DND-41 (cell line): ENCODE results near the gene MYBBP1A.

Experiments
- ATAC-seq: fragments of 200-7000 bp; cut with Tn5 transposase; 3 replicates; pipeline ENCODE4 v1.9.1; 2021; ENCODE audit warnings: low read depth; ENCODE audit not compliant: insufficient read depth
- DNase-seq: peaks from one replicate; pipeline ENCODE4 v3.0.0-alpha.2; 2020
- H2AFZ ChIP-seq: 2 replicates; pipeline ENCODE4 v1.6.0; 2012; ENCODE audit warnings: low read depth, low read length
- H3K27ac ChIP-seq: 2 replicates; pipeline ENCODE4 v1.5.1; 2012; ENCODE audit warnings: low read length, inconsistent platforms
- H3K27me3 ChIP-seq: fragments of 200-600 bp; sonication (generic); 2 replicates; pipeline ENCODE4 v1.6.0; 2012; ENCODE audit warnings: low read length, mild to moderate bottlenecking, inconsistent platforms; ENCODE audit not compliant: insufficient read depth, poor library complexity
- H3K36me3 ChIP-seq: 2 replicates; pipeline ENCODE4 v1.5.1; 2012; ENCODE audit warnings: low read length, inconsistent platforms; ENCODE audit not compliant: insufficient read depth
- H3K4me1 ChIP-seq: 2 replicates; pipeline ENCODE4 v1.5.1; 2012; ENCODE audit warnings: mild to moderate bottlenecking, low read length; ENCODE audit not compliant: insufficient read depth
- H3K4me2 ChIP-seq: 2 replicates; pipeline ENCODE4 v1.6.0; 2012; ENCODE audit warnings: mild to moderate bottlenecking, moderate library complexity, low read length, inconsistent platforms; ENCODE audit not compliant: insufficient read depth
- H3K4me3 ChIP-seq, 2 experiments: fragments of 200-600 bp in 1 of 2; shearing (Covaris generic) in 1 of 2; 2 replicates each; pipeline ENCODE4 v1.5.1; 2012 to 2016; ENCODE audit warnings: inconsistent platforms in 2 of 2, low read length in 2 of 2, mild to moderate bottlenecking in 2 of 2, low read depth in 1 of 2, moderate library complexity in 1 of 2
- H3K79me2 ChIP-seq: 2 replicates; pipeline ENCODE4 v1.6.0; 2012; ENCODE audit warnings: low read length, inconsistent platforms; ENCODE audit not compliant: insufficient read depth
- H3K9ac ChIP-seq: 2 replicates; pipeline ENCODE4 v1.6.0; 2012; ENCODE audit warnings: low read depth, mild to moderate bottlenecking, inconsistent platforms, low read length, moderate library complexity
- H3K9me3 ChIP-seq: 2 replicates; pipeline ENCODE4 v1.5.1; 2012; ENCODE audit warnings: low read length, moderate library complexity, mild to moderate bottlenecking, inconsistent platforms; ENCODE audit not compliant: insufficient read depth, severe bottlenecking
- H4K20me1 ChIP-seq: 2 replicates; pipeline ENCODE4 v1.6.0; 2012; ENCODE audit warnings: low read length; ENCODE audit not compliant: insufficient read depth
- CTCF ChIP-seq: IDR thresholded peaks from 2 replicates; pipeline ENCODE4 v1.5.1; 2012; ENCODE audit warnings: borderline replicate concordance, low read length, moderate library complexity, mild to moderate bottlenecking; ENCODE audit not compliant: poor library complexity, severe bottlenecking; ENCODE audit errors: extremely low read depth
- EZH2 ChIP-seq: IDR thresholded peaks from 3 replicates; pipeline ENCODE4 v1.6.1; 2012; ENCODE audit warnings: borderline replicate concordance, low read depth, mild to moderate bottlenecking, moderate library complexity, low read length, inconsistent platforms; ENCODE audit not compliant: severe bottlenecking

MYBBP1A gene

GRCh38 chr17:4492721-4493561, 62.2 kb downstream of the MYBBP1A start:
- Histone ChIP-seq H3K9me3 (no peaks in the 10 kb centered on the region), H3K79me2 (no peaks in the 10 kb centered on the region), H3K27me3 (no peaks in the 10 kb centered on the region), H3K9ac (no peak overlapping the region), H3K4me3 (no peak overlapping the region), H3K4me2 (no peak overlapping the region), H4K20me1 (peaks cover 12% of the 10 kb centered on the region), H3K36me3 (peaks cover 7% of the 10 kb centered on the region; the same call in 1 of the 2 replicates), H3K27ac (no peak overlapping the region), H2AFZ (no peak overlapping the region), H3K4me1 (no peaks in the 10 kb centered on the region)
- peak; percentile 85 for ATAC-seq
- peak; percentile 79 for DNase-seq
- TF ChIP-seq EZH2 (no peak), CTCF (no peak)

GRCh38 chr17:4490637-4491061, 64.5 kb downstream of the MYBBP1A start:
- Histone ChIP-seq H2AFZ (no peak overlapping the region), H3K4me1 (no peaks in the 10 kb centered on the region), H3K36me3 (peaks cover 15% of the 10 kb centered on the region; the same call in 1 of the 2 replicates), H3K4me2 (no peak overlapping the region), H3K27ac (no peak overlapping the region), H3K9me3 (no peaks in the 10 kb centered on the region), H3K9ac (no peak overlapping the region), H3K4me3 (no peak overlapping the region), H3K27me3 (no peaks in the 10 kb centered on the region), H3K79me2 (no peaks in the 10 kb centered on the region), H4K20me1 (0 out of 2 replicates have a peak, but pooled peaks cover 3% of the 10 kb centered on the region)
- ATAC-seq (no peak), DNase-seq (no peak)
- no peak for TF ChIP-seq CTCF
- no peak for TF ChIP-seq EZH2

- Histone ChIP-seq H3K4me2 (no peak overlapping the region), H3K27ac (no peak overlapping the region), H2AFZ (no peak overlapping the region)
Observed at GRCh38 chr17:4490109-4490591, 65.0 kb downstream of the MYBBP1A start.

More at GRCh38 chr17:4490109-4490591, 65.0 kb downstream of the MYBBP1A start:
- no peaks in the 10 kb centered on the region for H3K4me1 ChIP-seq
- DNase-seq (no peak), ATAC-seq (no peak)
- 0 out of 2 replicates have a peak, but pooled peaks cover 3% of the 10 kb centered on the region for H4K20me1 ChIP-seq
- H3K27me3 ChIP-seq: no peaks in the 10 kb centered on the region
- TF ChIP-seq CTCF (no peak), EZH2 (no peak)
- H3K4me3 ChIP-seq: no peak overlapping the region
- H3K79me2 ChIP-seq: no peaks in the 10 kb centered on the region
- H3K9me3 ChIP-seq: no peaks in the 10 kb centered on the region
- peaks cover 15% of the 10 kb centered on the region; the same call in 1 of the 2 replicates for H3K36me3 ChIP-seq
- H3K9ac ChIP-seq: no peak overlapping the region
